GM12891 (cell line): ENCODE data around the gene KRT14.

ENCODE experiments used
- PAX5 ChIP-seq: IDR thresholded peaks from 2 replicates; pipeline ENCODE4 v1.6.1; 2011; ENCODE audit warnings: low read length, moderate library complexity, mild to moderate bottlenecking; ENCODE audit not compliant: insufficient read depth, severe bottlenecking
- POLR2A ChIP-seq: IDR thresholded peaks from 2 replicates; pipeline ENCODE4 v1.6.1; 2011; ENCODE audit warnings: low read depth, low read length, control low read depth
- POLR2AphosphoS5 ChIP-seq: IDR thresholded peaks from 2 replicates; pipeline ENCODE4 v1.6.1; 2011; ENCODE audit warnings: low read depth, low read length, control low read depth
- POU2F2 ChIP-seq: IDR thresholded peaks from 2 replicates; pipeline ENCODE4 v1.6.1; 2011; ENCODE audit warnings: low read depth, mild to moderate bottlenecking, control low read depth, low read length, moderate library complexity
- TAF1 ChIP-seq: IDR thresholded peaks from 2 replicates; pipeline ENCODE4 v1.6.1; 2011; ENCODE audit warnings: low read depth, low read length, control low read depth

DNA sequence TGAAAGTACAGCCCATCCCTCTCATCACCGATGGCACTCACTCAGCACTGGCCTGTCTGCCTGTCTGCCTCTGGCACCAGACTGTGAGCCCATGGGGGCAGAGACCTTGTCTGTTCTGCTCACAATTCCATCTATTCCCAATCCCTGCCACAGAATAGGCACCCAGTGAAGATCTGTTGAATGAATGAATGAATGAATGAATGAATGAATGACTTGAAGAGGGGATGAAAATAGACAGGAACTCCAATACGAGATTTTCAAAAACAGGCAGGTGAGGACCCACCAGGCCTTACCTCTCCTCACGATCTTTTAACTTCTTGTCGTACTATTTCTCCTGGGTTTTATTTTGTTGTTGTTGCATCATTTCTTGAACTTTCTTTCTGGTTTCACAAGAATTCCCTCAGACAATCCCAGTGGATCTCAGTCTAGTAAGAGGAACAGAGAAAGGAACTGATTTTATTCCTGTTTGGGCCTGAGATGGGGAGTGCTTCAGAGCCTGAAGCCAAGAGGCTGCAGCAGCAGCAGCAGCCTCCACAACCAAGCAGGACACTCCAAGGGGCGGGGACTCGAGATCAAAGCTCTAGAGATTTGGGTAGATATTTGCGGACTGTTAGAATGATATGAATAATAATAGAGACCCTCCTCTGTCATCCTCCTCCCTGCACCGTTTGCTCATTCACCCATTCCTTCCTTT, 32.6 kb downstream of the KRT14 start:
- no peak for TF ChIP-seq POLR2AphosphoS5
- no peak for TF ChIP-seq POLR2A
- TF ChIP-seq TAF1, result no peak
- no peak for TF ChIP-seq POU2F2
- TF ChIP-seq PAX5, result no peak
